ENCODE results near the gene ODF2L. TPM values are rescaled to one million over a fixed set of nuclear protein-coding genes. Genes with fewer than 3 reads are reported as not detected.
A peak's percentile ranks its signal among the peaks of the same experiment; 100 is the strongest.
"Not testable (repeated sequence)": the region's sequence is repeated elsewhere in the genome, so short reads cannot be mapped to it uniquely, and the experiment has no call there.

ODF2L gene
- total RNA-seq, 1 experiment from 2014 or later, result 15.7 TPM

DNA sequence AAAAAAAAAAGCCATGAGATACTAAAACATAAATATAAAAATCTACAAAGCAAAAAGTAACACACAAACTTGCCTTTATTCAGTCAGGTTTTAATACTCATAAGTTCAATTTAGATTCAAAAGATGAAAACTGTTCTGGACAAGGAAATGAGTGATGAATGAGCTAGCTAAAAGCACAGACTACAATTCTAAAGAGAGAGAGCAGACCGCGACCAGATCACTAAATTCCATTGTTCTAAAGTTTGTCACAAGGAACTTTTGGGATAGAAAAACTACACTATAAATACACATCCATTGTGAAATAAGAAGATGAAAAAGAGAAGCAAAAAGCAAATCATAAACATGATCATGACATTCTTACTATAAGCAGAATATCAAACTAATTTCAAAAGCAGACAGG, 1.7 kb downstream of the ODF2L start:
- in situ Hi-C loops (cut with HindIII; ENCODE audit: low pct_unique_long_range_greater_than_20kb, low sequenced_read_pairs), result no loop called here

DNA sequence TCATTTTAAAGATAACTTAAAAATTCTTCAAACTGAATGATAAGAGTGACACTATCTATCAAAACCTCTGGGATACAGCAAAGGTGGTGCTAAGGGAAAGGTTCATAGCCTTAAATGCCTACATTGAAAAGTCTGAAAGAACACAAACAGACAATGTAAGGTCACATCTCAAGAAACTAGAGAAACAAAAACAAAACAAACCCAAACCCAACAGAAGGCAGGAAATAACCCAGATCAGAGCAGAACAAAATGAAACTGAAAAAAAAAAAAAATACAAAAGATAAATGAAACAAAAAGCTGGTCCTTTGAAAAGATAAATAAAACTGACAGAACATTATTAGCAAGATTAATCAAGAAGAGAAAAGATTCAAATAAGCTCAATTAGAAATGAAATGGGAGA, 6.8 kb downstream of the ODF2L start:
- DNase-seq (ENCODE audit: low read depth), result no peak
- in situ Hi-C loops (cut with HindIII; ENCODE audit: low pct_unique_long_range_greater_than_20kb, low sequenced_read_pairs), result no loop called here

More for the DNA sequence above, 1.7 kb downstream of the ODF2L start:
- no peak for DNase-seq (ENCODE audit: low read depth)

DNA sequence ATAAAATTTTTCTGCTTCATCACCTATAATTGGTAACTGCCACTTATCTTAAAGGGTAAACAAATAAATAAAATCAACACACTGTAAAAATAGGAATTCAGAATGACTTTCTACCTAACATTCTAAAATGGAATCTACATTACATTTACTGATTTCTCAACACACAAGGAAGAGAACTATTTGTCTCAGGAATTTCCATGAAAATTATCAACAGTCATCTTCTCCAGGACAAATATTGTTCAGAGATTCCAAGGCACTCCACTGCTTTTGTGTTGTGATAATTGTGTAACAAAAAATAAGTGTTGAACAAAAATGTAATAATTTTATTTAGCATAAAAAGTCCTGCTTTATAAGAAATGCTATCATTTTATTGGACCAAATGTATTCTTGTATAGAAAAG, 7.3 kb downstream of the ODF2L start:
- DNase-seq (ENCODE audit: low read depth), result no peak
- in situ Hi-C loops (cut with HindIII; ENCODE audit: low pct_unique_long_range_greater_than_20kb, low sequenced_read_pairs), result no loop called here

DNA sequence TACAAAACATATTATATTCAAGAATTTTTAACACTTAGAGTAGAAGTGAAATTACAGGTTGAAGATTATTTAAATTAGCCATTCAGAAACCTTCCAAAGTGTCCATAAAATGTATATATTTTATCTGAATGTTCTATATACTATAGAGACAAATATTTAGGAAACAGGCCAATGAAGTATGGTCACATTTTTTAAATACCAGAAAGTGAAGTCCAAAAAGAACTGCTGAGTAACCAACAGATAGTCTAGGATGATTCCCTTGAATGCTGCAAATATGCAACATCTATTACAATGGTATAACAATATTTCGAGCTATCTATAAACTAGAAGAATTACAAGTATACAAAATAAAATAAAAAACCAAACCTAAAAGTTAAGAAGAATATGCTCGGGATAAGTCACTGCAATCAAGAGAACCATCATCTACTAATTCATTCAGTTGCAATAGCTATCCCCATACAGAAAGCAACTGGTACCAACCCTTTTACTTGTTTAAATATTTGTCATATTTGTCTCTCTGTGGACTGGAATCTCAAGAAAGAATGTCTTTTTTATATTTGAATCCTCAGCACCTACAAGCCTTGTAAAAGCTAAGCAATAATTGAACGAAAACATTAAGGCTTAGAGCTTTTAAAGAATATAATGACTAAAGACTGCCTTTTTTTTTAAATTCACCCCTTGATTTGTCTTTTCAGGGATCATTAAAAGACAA, 8.1 kb downstream of the ODF2L start:
- in situ Hi-C loops (cut with HindIII; ENCODE audit: low pct_unique_long_range_greater_than_20kb, low sequenced_read_pairs), result no loop called here
- DNase-seq (ENCODE audit: low read depth), result no peak

DNA sequence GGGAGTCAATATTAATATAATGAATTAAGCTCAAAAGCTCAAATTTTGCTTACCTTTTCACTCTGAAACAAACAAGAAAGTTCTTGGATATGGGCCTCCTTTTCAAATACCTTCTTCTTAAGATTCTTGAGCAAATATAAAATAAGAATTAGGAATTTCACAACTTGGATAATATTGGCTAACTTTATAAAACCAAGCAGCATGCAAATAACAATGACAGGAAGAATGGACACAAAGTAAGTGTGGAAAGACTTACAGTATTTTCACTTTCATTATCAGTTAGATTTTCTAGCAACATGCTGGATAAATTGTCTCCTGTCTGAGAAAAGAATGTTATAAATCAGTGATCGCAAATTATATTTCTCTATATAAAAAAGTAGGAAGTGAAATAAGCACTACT, 13.2 kb downstream of the ODF2L start:
- DNase-seq (ENCODE audit: low read depth), result no peak
- in situ Hi-C loops (cut with HindIII; ENCODE audit: low pct_unique_long_range_greater_than_20kb, low sequenced_read_pairs), result no loop called here

DNA sequence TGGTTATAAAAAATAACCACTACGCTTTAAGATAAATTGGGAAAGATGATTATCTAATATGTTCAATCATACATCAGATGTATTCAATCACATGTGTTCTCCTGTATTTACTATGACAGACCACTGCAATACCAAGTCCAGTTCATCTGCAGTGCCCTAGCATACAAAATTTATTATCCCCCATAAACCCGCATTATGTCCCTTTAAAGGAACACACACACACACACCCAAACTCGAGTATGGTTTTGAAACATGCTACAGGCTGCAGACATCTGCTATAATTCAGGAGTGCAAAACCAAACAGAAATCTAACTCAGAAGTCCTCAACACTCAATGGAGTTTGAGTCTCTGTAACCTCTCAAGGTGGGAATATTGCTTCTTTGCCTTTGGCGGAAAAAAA, 14.9 kb downstream of the ODF2L start:
- no peak for DNase-seq (ENCODE audit: low read depth)

DNA sequence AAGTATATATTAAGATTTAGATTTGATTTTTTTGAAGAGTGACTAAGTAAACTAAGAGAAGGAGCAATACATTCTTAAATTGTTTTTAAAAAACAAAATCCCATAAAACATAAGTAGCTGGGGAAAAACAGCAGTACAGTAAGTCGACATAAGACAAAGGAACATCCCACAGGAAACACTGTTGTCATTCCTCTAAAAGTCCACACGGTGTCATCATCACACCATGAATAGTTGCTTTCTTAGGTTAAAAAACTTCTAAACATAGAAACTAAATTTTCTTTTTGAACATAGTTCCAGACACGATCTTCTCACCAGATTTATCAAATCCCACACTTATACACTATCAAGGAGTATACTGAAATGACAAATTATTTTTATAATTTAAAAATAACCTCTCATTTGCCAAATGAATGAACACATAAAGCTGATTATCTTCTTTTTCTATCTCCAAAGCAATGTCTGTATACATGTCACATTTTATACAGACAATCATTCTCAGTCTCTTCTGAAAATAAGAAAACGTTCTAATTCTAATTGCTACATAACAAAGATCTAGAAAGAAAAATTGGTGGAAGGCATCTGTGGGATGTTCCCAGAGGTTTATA, 15.8 kb downstream of the ODF2L start:
- in situ Hi-C loops (cut with HindIII; ENCODE audit: low pct_unique_long_range_greater_than_20kb, low sequenced_read_pairs), result no loop called here
- peak; percentile 18 for DNase-seq (ENCODE audit: low read depth)

More for the DNA sequence above, 14.9 kb downstream of the ODF2L start:
- in situ Hi-C loops (cut with HindIII; ENCODE audit: low pct_unique_long_range_greater_than_20kb, low sequenced_read_pairs), result no loop called here

DNA sequence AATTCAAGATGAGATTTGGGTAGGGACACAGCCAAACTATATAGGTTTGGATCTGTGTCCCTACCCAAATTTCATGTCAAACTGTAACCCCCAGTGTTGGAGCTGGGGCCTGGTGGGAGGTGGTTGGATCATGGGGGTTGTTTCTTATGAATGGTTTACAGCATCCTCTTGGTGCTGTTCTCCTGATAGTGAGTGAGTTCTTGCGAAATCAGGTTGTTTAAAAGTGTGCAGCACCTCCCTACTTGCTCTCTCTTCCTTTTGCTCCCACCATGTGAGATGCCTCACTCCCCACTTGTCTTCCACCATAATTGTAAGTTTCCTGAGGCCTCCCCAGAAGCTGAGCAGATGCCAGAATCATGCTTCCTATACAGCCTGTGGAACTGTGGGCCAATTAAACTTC, 17.3 kb downstream of the ODF2L start:
- in situ Hi-C loops (cut with HindIII; ENCODE audit: low pct_unique_long_range_greater_than_20kb, low sequenced_read_pairs), result no loop called here

DNA sequence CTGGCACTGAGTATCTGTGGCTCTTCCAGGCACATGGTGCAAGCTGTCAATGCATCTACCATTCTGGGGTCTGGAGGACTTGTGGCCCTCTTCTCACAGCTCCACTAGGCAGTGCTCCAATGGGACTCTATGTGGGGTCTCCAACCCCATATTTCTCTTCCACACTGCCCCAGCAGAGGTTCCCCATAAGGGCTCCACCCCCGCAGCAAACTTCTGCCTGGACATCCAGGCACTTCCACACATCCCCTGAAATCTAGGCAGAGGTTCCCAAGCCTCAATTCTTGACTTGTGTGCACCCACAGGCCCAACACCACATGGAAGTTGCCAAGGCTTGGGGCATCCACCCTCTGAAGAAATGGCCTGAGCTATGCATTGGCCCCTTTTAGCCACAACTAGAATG, 18.8 kb downstream of the ODF2L start:
- no peak for DNase-seq (ENCODE audit: low read depth)
- in situ Hi-C loops (cut with HindIII; ENCODE audit: low pct_unique_long_range_greater_than_20kb, low sequenced_read_pairs), result no loop called here

More for the DNA sequence above, 17.3 kb downstream of the ODF2L start:
- no peak for DNase-seq (ENCODE audit: low read depth)

DNA sequence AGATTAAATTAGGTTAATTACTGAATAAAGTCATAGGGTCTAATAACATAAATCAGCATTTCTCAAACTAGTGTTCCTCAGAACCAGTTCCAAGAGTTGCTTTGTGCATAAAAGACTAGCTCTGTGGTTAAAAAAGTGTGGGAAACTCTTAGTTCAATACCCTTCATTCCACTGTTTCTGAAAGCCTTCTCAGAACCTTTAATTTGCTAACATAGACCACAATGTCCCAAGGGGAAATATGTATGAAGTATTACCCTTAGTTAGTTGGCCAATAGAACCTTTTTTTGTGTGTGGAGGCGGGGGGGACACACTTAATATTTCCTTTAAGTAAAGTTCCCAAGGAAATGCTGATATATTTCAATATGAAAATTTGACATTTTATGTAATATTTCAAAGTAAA, 20.4 kb downstream of the ODF2L start:
- in situ Hi-C loops (cut with HindIII; ENCODE audit: low pct_unique_long_range_greater_than_20kb, low sequenced_read_pairs), result no loop called here
- no peak for DNase-seq (ENCODE audit: low read depth)

DNA sequence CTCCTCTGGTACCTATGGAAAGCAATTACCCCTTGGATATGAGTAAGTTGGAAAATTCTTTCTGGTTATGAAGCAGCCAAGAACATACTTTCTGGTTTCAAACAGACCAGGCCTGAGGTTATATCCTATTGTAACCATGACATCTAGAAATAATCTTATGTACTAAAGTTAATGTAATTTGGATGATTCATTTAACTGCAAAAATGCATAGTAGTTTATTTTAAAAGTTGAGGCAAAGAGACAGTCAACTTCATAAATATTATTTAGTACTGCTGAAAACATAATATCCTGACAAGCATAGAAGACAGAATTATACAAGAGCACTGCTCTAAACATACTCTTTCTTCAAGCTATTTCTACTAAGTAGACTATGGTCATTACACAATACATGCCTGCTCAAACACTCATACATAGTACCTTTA, 25.5 kb downstream of the ODF2L start:
- no peak for DNase-seq (ENCODE audit: low read depth)
- in situ Hi-C loops (cut with HindIII; ENCODE audit: low pct_unique_long_range_greater_than_20kb, low sequenced_read_pairs), result no loop called here

DNA sequence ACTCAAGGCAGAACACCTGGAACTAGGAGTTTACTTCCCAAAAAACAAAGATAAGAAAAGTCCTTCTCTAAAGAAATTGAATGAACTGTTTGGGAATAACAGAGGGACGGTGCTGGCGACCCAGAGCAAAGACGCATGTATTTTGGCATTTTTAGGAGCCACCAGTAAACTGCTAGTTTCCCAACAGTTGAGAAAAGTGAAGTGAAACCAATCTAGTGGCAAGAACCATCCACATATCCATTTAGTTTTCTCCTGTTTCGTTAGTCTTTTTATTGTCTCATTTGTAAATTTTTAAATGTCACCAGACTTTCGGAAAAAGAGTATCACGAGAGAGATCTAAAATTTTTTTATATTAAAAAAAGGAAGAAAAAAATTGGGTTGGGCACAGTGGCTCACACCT, 30.2 kb downstream of the ODF2L start:
- in situ Hi-C loops (cut with HindIII; ENCODE audit: low pct_unique_long_range_greater_than_20kb, low sequenced_read_pairs), result no loop called here
- no peak for DNase-seq (ENCODE audit: low read depth)

DNA sequence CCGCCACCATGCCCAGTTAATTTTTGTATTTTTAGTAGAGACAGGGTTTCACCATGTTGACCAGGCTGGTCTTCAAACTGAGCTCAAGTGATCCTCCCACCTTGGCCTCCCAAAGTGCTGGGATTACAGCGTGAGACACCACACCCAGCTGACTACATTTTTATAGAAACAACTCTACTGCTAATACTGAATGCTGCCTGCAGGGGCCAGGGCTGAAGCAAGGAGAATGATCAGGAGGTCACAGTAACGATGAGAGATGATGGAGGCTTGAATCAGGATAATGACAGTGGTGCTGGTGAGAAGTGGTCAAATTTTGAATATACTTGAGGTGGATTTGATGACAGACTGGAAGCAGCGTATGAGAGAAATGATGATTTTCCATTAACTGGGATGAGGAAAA, 33.3 kb downstream of the ODF2L start:
- in situ Hi-C loops (cut with HindIII; ENCODE audit: low pct_unique_long_range_greater_than_20kb, low sequenced_read_pairs), result no loop called here
- DNase-seq (ENCODE audit: low read depth), result no peak

DNA sequence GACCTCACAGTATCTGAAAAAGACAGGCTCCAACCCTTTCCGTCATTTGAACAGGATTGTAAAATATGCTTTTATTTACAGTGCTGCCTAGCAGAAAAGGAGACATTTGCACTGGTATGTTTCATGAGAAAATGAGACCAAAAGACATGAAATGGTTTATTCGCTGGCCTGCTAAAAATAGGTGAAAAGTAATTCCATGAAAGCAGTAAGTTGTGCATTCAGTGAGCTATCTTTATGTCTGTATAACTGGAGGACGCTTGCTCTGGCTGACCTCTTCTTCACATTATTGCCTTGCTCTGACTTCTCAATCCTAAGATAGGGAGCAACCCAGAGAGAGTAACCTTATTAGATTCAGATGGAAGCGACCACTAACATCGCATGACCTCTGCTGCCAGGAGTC, 38.3 kb downstream of the ODF2L start:
- no peak for DNase-seq (ENCODE audit: low read depth)
- in situ Hi-C loops (cut with HindIII; ENCODE audit: low pct_unique_long_range_greater_than_20kb, low sequenced_read_pairs), result no loop called here

DNA sequence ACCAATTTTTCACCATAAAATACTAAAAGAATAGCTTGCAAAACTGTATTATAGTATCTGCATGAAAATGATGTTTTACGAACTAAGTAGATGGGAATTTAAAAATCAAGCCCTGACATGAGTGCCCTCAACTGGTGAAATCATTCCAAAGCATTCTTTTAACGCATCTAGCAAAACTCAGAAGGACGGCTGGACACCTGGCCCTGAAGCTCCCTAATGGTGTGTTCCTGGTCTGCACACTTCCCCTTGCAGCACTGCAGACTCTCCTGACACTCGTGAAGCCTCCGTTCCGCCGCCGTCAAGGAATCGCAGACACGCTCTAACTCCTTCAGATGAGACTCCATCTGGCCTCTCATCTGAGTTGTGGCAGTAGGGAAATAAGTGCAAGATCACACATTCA, 39.9 kb downstream of the ODF2L start:
- in situ Hi-C loops (cut with HindIII; ENCODE audit: low pct_unique_long_range_greater_than_20kb, low sequenced_read_pairs), result no loop called here
- no peak for DNase-seq (ENCODE audit: low read depth)

DNA sequence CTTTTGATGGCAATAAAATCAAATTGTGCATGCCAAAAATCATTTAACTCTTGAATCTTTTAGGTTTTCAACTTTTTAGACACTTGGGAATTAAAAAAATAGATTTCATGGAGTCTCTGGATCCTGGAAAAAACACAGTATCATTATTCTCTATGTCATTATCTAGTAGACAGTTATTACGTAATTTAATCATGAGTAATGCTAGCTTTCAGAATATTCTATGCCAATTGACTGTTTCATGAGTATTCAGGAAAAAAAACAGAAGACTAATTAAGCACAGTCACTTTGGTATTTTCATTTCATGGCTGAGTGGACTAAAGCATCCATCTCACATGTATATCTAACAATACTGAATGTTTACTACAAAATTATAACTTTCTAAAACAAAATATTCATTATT, 44.0 kb downstream of the ODF2L start:
- no peak for DNase-seq (ENCODE audit: low read depth)
- in situ Hi-C loops (cut with HindIII; ENCODE audit: low pct_unique_long_range_greater_than_20kb, low sequenced_read_pairs), result no loop called here

DNA sequence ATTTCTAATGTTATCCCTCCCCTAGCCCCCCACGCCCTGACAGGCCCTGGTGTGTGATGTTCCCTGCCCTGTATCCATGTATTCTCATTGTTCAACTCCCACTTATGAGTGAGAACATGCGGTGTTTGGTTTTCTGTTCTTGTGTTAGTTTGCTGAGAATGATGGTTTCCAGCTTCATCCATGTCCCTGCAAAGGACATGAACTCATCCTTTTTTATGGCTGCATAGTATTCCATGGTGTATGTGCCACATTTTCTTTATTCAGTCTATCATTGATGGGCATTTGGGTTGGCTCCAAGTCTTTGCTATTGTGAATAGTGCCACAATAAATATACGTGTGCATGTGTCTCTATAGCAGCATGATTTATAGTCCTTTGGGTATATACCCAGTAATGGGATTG, 45.9 kb downstream of the ODF2L start:
- in situ Hi-C loops (cut with HindIII; ENCODE audit: low pct_unique_long_range_greater_than_20kb, low sequenced_read_pairs); DNase-seq (ENCODE audit: low read depth): not testable (repeated sequence)

DNA sequence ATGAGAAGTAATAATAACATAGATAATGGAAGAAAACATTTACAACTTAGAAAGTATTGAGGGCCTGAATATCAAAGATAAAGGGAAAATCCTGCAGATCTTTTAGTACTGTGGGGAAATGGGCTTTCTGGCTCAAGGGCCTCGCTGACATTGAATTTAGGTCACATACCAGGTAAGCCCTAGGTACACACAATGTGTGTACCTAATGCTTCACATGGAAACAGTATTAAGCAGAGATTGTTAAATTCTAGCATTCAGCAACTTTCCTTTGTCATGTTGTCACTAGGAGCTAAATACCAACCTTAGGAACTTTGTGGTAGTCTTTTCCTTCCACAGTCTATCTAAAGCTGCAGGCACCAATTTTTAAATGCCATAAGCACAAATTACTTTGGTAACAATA, 49.7 kb downstream of the ODF2L start:
- no peak for DNase-seq (ENCODE audit: low read depth)
- in situ Hi-C loops (cut with HindIII; ENCODE audit: low pct_unique_long_range_greater_than_20kb, low sequenced_read_pairs), result no loop called here

DNA sequence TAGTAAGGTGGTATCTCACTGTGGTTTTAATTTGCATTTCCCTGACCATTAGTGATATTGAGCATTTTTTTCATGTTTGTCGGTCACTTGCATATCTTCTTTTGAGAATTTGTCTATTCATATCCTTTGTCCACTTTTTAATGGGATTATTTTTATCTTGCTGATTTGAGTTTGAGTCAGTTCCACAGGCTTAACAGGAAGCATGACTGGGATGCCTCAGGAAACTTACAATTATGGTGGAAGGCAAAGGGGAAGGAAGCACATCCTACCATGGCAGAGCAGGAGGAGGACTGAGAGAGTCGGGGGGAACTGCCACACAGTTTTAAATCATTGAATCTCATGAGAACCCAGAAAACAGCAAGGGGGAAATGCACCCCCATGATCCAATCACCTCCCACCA, 51.1 kb downstream of the ODF2L start:
- in situ Hi-C loops (cut with HindIII; ENCODE audit: low pct_unique_long_range_greater_than_20kb, low sequenced_read_pairs), result no loop called here
- DNase-seq (ENCODE audit: low read depth), result no peak

DNA sequence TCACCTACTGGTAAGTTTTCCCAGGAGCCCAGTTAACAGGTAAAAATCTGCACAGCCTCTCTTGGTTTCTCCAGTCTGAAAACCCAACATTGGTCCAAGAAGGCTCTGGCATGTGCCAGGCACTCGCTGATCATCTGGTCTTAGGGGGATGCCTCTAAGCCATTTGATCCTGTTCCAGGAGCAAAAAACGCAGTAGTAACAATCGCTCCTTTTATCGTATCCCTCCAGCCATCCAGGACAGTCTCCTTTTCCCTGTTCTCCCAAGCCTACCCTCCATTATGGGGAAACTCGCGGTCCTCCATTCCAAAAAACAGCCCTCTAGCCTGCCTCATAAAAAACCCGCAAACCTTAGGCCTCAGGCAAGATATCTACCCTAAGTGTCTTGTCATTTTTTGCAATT, 56.2 kb downstream of the ODF2L start:
- in situ Hi-C loops (cut with HindIII; ENCODE audit: low pct_unique_long_range_greater_than_20kb, low sequenced_read_pairs), result no loop called here
- DNase-seq (ENCODE audit: low read depth), result no peak
